SK-N-SH treated with all-trans-retinoic acid at 6 μM for 48 hours (cell line): ENCODE data around the gene SDE2.
"Not testable (repeated sequence)": the region's sequence is repeated elsewhere in the genome, so short reads cannot be mapped to it uniquely, and the experiment has no call there.

Source experiments
- ATAC-seq: fragments of 200-7000 bp; cut with Tn5 transposase; 3 replicates; pipeline ENCODE4 v1.9.1; 2020; ENCODE audit warnings: mild to moderate bottlenecking, moderate library complexity
- BACH2 ChIP-seq: fragments of 250-450 bp; sonication (Bioruptor Pico); IDR thresholded peaks from 2 replicates; pipeline ENCODE4 v1.9.0; 2021; ENCODE audit warnings: mild to moderate bottlenecking, borderline replicate concordance
- CSDC2 ChIP-seq: fragments of 250-450 bp; sonication (Bioruptor Pico); IDR thresholded peaks from 2 replicates; pipeline ENCODE4 v1.5.0; 2020; ENCODE audit warnings: mild to moderate bottlenecking, moderate library complexity
- CSRNP3 ChIP-seq: fragments of 250-450 bp; sonication (Bioruptor Pico); IDR thresholded peaks from 2 replicates; pipeline ENCODE4 v1.5.1; 2021; ENCODE audit warnings: mild to moderate bottlenecking, moderate library complexity
- ESRRG ChIP-seq: fragments of 250-450 bp; sonication (Bioruptor Pico); IDR thresholded peaks from 2 replicates; pipeline ENCODE4 v1.6.1; 2021; ENCODE audit warnings: mild to moderate bottlenecking
- ISL1 ChIP-seq: fragments of 250-450 bp; sonication (Bioruptor Pico); IDR thresholded peaks from 2 replicates; pipeline ENCODE4 v2.1.2; 2022; ENCODE audit warnings: mild to moderate bottlenecking, moderate library complexity
- OSR1 ChIP-seq: fragments of 250-450 bp; sonication (Bioruptor Pico); IDR thresholded peaks from 2 replicates; pipeline ENCODE4 v1.8.0; 2022; ENCODE audit warnings: moderate library complexity, mild to moderate bottlenecking, inconsistent platforms
- PATZ1 ChIP-seq: fragments of 250-450 bp; sonication (Bioruptor Pico); IDR thresholded peaks from 2 replicates; pipeline ENCODE4 v1.8.0; 2020; ENCODE audit warnings: mild to moderate bottlenecking, moderate library complexity, borderline replicate concordance
- POU6F1 ChIP-seq: fragments of 250-450 bp; sonication (Bioruptor Pico); IDR thresholded peaks from 2 replicates; pipeline ENCODE4 v1.8.0; 2021; ENCODE audit warnings: low read depth, mild to moderate bottlenecking, moderate library complexity, borderline replicate concordance
- PPARA ChIP-seq: fragments of 250-450 bp; sonication (Bioruptor Pico); IDR thresholded peaks from 2 replicates; pipeline ENCODE4 v1.5.0; 2020; ENCODE audit warnings: mild to moderate bottlenecking, borderline replicate concordance
- RARB ChIP-seq: fragments of 250-450 bp; sonication (Bioruptor Pico); IDR thresholded peaks from 2 replicates; pipeline ENCODE4 v1.8.0; 2021; ENCODE audit warnings: mild to moderate bottlenecking, moderate library complexity
- SNAI2 ChIP-seq: fragments of 250-450 bp; sonication (Bioruptor Pico); IDR thresholded peaks from 2 replicates; pipeline ENCODE4 v1.5.0; 2020; ENCODE audit warnings: mild to moderate bottlenecking, moderate library complexity
- TCF4 ChIP-seq: fragments of 250-450 bp; sonication (Bioruptor Pico); IDR thresholded peaks from 2 replicates; pipeline ENCODE4 v1.8.0; 2021; ENCODE audit warnings: mild to moderate bottlenecking, moderate library complexity, borderline replicate concordance
- TOX ChIP-seq: fragments of 250-450 bp; sonication (Bioruptor Pico); IDR thresholded peaks from 2 replicates; pipeline ENCODE4 v1.8.0; 2021; ENCODE audit warnings: mild to moderate bottlenecking, moderate library complexity, borderline replicate concordance
- ZC3H10 ChIP-seq: fragments of 250-450 bp; sonication (Bioruptor Pico); IDR thresholded peaks from 2 replicates; pipeline ENCODE4 v1.5.1; 2021; ENCODE audit warnings: mild to moderate bottlenecking, moderate library complexity
- ZFP30 ChIP-seq: fragments of 450-650 bp; formaldehyde crosslinking; IDR thresholded peaks from 2 replicates; pipeline ENCODE4 v1.5.0; 2022; ENCODE audit warnings: mild to moderate bottlenecking, moderate library complexity
- ZNF8 ChIP-seq: fragments of 450-650 bp; formaldehyde crosslinking; IDR thresholded peaks from 2 replicates; pipeline ENCODE4 v1.5.0; 2020; ENCODE audit warnings: mild to moderate bottlenecking, moderate library complexity

The SDE2 gene

GRCh38 chr1:225974454-225974853 lies 24.7 kb downstream of the SDE2 start (continued):
- TF ChIP-seq PATZ1 (CRISPR knock-in tag) = no peak
- TF ChIP-seq TOX (CRISPR knock-in tag) = no peak
- no peak for TF ChIP-seq TCF4
- no peak for TF ChIP-seq ZFP30 (CRISPR knock-in tag)
- no peak for TF ChIP-seq CSDC2
- no peak for TF ChIP-seq OSR1
- TF ChIP-seq ISL1 (CRISPR knock-in tag) = no peak
- TF ChIP-seq RARB (CRISPR knock-in tag) = no peak
- TF ChIP-seq ESRRG = no peak
- no peak for TF ChIP-seq ZC3H10 (CRISPR knock-in tag)
- TF ChIP-seq ZNF8 (CRISPR knock-in tag) = no peak

- no peak for ATAC-seq
- no peak for TF ChIP-seq POU6F1
These were observed 26.0 kb downstream of the SDE2 start for GRCh38 chr1:225973158-225973557.

GRCh38 chr1:225972344-225973152 lies 26.6 kb downstream of the SDE2 start:
- no peak for ATAC-seq
- TF ChIP-seq TCF4 = no peak
- TF ChIP-seq SNAI2 (CRISPR knock-in tag) = no peak
- no peak for TF ChIP-seq ZNF8 (CRISPR knock-in tag)
- TF ChIP-seq PATZ1 (CRISPR knock-in tag) = no peak
- no peak for TF ChIP-seq PPARA (CRISPR knock-in tag)
- TF ChIP-seq RARB (CRISPR knock-in tag) = no peak

GRCh38 chr1:225970592-225971157 lies 28.5 kb downstream of the SDE2 start:
- not testable (repeated sequence) for ATAC-seq

- ATAC-seq = not testable (repeated sequence)
These were observed 29.4 kb downstream of the SDE2 start for GRCh38 chr1:225969751-225970150.

GRCh38 chr1:225965231-225965630 lies 33.9 kb downstream of the SDE2 start:
- TF ChIP-seq CSRNP3 (CRISPR knock-in tag) (no peak), ISL1 (CRISPR knock-in tag) (no peak), OSR1 (no peak), ZNF8 (CRISPR knock-in tag) (no peak), PPARA (CRISPR knock-in tag) (no peak), BACH2 (CRISPR knock-in tag) (no peak)
- TF ChIP-seq, all 23 proteins: peak for 0
- ATAC-seq = no peak
